ENCODE results near the gene STK32C. TPM values are rescaled to one million over a fixed set of nuclear protein-coding genes. Genes with fewer than 3 reads are reported as not detected.
"Not testable (repeated sequence)": the region's sequence is repeated elsewhere in the genome, so short reads cannot be mapped to it uniquely, and the experiment has no call there.

STK32C gene
- total and polyA plus RNA-seq, 3 donors from 2014 or later: 33.9 to 49.0 (median 34.2) TPM

GRCh38 chr10:132341017-132341416 lies 33.3 kb upstream of the STK32C start:
- Histone ChIP-seq H3K27ac (no peak overlapping the region), H3K9me3 (no peaks in the 10 kb centered on the region), H3K4me3 (no peak overlapping the region), H3K4me1 (peaks cover 10% of the 10 kb centered on the region), H3K36me3 (ENCODE audit: low read depth, missing control alignments) (no peaks in the 10 kb centered on the region), H3K27me3 (no peaks in the 10 kb centered on the region)
- intact Hi-C loops (cut with DNase I; ENCODE audit: low total_unique reads): no loop called here
- WGBS, 2 donors: 95 to 96% methylated on average over 6 of the region's 6 CpGs
- TF ChIP-seq POLR2A (IDR thresholded peaks at IDR 0.05) (no peak), CTCF (IDR thresholded peaks at IDR 0.05) (no peak)
- no peak for DNase-seq

GRCh38 chr10:132339276-132339675 lies 31.5 kb upstream of the STK32C start:
- intact Hi-C loops (cut with DNase I; ENCODE audit: low total_unique reads): no loop called here
- TF ChIP-seq CTCF (IDR thresholded peaks at IDR 0.05): no peak
- no peak for TF ChIP-seq POLR2A (IDR thresholded peaks at IDR 0.05)
- no peak for DNase-seq
- Histone ChIP-seq H3K4me1 (peaks cover 10% of the 10 kb centered on the region), H3K27ac (no peak overlapping the region), H3K9me3 (no peaks in the 10 kb centered on the region), H3K4me3 (no peak overlapping the region), H3K27me3 (no peaks in the 10 kb centered on the region), H3K36me3 (ENCODE audit: low read depth, missing control alignments) (no peaks in the 10 kb centered on the region)
- WGBS, 2 donors: 97 to 100% methylated on average over 5 to 11 of the region's 11 CpGs

DNA sequence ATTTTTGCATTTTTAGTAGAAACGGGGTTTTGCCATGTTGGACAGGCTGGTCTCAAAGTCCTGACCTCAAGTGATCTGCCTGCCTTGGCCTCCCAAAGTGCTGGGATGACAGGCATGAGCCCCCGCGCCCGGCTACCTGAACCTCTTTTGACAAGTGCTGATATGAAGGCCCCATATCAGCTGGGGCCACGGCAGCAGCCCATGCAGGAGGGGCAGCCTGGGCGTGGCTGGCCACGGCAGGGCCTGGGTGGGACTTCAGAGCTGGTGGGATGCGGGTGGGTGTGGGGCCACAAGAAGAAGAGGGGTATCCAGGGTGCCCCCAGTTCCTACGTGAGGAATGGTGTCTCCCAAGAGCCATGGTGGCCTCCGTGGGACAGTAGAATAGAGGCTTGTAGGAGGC lies 31.1 kb upstream of the STK32C start:
- Histone ChIP-seq H3K27me3 (no peaks in the 10 kb centered on the region), H3K27ac (no peak overlapping the region), H3K9me3 (no peaks in the 10 kb centered on the region), H3K4me1 (peaks cover 10% of the 10 kb centered on the region), H3K36me3 (ENCODE audit: low read depth, missing control alignments) (no peaks in the 10 kb centered on the region), H3K4me3 (no peak overlapping the region)
- 93 to 94% methylated on average over 8 to 10 of the region's 10 CpGs for WGBS, 2 donors
- no peak for TF ChIP-seq POLR2A (IDR thresholded peaks at IDR 0.05)
- TF ChIP-seq CTCF (IDR thresholded peaks at IDR 0.05): no peak
- DNase-seq: no peak
- intact Hi-C loops (cut with DNase I; ENCODE audit: low total_unique reads): no loop called here

- H3K27ac ChIP-seq; H3K9me3 ChIP-seq; H3K27me3 ChIP-seq; H3K4me3 ChIP-seq; DNase-seq; intact Hi-C loops (cut with DNase I; ENCODE audit: low total_unique reads); H3K36me3 ChIP-seq (ENCODE audit: low read depth, missing control alignments): not testable (repeated sequence)
- 95 to 97% methylated on average over 7 of the region's 7 CpGs for WGBS, 2 donors
- peaks cover 12% of the 10 kb centered on the region for H3K4me1 ChIP-seq
These were observed 30.1 kb upstream of the STK32C start for GRCh38 chr10:132337854-132338253.

DNA sequence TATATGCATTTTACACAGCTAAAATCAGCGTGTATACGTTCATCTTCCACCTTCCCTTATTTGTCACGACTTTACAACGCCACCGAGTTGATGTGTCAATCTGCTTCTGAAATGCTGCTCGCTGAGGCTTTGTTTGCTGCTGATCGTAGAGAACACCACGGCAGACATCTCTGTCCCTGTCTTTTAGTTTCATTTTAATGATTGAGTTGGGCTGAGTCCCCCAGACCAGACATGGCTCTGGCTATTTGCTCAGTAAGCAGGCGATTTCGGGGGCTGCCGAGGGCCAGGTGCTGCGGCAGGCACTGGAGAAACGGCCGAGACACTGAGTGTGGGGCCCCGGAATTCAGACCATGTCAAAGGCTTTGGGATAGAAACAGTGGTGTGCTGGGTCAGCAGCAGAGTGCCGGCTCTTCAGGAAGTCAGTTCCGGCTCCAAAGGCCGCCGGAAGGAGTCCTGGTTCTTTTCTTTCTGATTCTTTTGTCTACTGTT lies 29.2 kb upstream of the STK32C start:
- Histone ChIP-seq H3K9me3 (no peaks in the 10 kb centered on the region), H3K4me3 (no peak overlapping the region), H3K4me1 (peaks cover 16% of the 10 kb centered on the region), H3K27ac (peak overlapping the region in 1 of 2 donors; percentile 27), H3K36me3 (ENCODE audit: low read depth, missing control alignments) (no peaks in the 10 kb centered on the region), H3K27me3 (no peaks in the 10 kb centered on the region)
- 73 to 83% methylated on average over 19 of the region's 19 CpGs for WGBS, 2 donors
- DNase-seq: no peak
- intact Hi-C loops (cut with DNase I; ENCODE audit: low total_unique reads): no loop called here
- TF ChIP-seq POLR2A (IDR thresholded peaks at IDR 0.05): no peak
- TF ChIP-seq CTCF (IDR thresholded peaks at IDR 0.05): no peak

Measured in testis (tissue), 3 donors.